Activated T-cell treated with anti-CD3 and anti-CD28 coated beads for 48 hours (primary cell): ENCODE data around the gene MICU1.

ENCODE experiments used
- DNase-seq: peaks from one replicate; pipeline ENCODE4 v3.0.0-alpha.2; 2020; ENCODE audit warnings: low read depth

Gene MICU1

DNA sequence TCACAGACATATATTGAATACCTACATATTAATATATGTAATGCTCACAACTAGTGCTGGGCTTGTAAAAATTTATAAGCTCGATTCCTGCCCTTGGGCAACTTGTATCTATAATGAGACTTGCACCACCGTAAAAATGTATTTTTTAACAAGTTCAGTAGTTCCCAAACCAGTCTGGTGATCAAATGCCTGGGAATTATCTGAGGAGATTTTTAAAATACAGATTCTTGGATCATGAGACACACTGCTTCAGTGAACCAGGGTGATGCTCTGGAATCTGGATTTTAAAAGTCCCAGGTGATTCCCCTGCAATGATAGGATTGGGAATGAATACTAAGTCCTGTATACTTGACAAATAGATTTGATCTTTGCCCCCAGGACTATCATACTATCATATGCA, 4.3 kb upstream of the MICU1 start:
- DNase-seq, result no peak

DNA sequence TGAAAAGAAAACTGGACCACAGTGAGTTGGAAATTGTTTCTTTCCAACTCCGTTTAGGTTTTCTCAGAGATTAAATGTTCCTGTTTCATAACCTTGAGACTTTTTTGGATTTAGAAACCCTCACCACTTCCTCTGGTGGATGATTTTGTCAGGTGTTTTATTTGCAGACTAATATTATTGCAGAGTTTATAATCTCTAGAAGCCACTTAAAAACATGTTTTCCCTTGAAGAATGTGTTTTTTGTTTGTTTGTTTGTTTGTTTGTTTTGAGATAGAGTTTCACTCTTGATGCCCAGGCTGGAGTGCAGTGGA, 520 bp upstream of the MICU1 start:
- DNase-seq, result no peak

DNA sequence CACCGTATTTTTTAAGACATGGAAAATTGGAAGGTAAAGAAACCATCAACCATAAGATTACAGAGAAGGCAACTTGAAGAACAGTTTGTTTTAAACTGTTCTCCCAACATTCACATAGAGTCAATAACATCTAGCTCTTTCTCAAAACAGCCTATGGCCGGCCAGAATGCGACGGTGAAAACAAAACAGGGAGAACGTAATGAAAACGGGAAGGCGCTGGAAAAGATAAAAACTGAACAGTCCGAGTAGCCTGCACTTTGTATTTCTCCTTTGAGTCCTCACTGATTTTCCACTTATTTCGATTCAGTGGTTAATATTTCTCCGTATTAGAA, 637 bp downstream of the MICU1 start:
- DNase-seq, result no peak

DNA sequence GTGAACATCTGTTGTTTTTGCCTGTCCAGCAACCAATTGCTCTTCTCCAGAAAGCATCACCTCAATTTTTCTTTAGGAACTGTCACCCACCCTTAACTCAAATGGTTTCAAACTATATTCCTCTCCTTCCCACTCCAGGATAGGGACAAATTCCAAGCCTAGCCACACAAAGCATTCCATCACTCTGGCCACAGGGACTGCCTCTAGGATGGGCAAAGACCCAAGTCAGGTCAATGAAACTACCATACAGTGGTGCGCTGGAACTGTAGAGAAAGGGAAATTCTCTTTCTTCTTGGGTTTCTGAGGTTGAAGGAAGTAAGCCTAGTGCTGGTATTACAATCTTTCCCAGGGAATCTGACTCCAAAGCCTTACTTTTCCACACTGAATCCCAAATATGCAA, 3.6 kb downstream of the MICU1 start:
- no peak for DNase-seq

DNA sequence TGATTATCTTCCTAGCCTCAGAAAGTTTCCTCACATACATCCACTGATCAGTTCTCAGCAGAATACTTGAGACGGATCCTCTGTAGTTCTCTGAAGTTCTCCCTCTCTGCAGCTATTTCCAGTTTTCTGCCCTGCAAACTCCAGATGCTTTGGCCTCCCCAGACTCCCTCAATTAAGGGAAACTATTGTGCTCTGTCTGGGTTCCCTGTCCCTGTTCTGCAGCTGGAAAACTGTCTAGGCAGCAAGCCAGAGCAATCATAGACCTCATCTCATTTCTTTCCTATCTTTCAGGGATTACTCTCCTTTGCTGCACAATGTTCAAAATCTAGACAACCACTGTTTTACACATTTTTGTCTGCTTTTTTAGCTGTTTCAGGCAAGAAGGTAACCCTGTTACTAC, 9.2 kb downstream of the MICU1 start:
- DNase-seq, result no peak

DNA sequence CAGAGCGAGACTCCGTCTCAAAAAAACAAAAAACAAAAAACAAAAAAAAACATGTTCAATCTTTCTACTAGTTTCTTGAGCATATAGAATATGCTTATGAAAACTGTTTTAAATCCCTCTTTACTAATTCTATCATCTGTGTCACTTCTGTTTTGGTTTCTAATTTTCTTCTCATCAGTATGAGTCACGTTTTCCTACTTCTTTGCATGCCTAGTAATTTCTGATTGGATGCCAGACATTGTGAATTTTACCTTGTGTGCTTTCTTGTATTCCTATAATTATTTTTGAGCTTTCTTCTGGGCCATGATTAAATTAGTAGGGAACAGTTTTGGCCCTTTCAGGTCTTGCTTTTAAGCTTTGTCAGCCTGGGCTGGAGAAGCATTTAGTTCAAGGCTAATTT, 9.9 kb downstream of the MICU1 start:
- DNase-seq, result no peak

DNA sequence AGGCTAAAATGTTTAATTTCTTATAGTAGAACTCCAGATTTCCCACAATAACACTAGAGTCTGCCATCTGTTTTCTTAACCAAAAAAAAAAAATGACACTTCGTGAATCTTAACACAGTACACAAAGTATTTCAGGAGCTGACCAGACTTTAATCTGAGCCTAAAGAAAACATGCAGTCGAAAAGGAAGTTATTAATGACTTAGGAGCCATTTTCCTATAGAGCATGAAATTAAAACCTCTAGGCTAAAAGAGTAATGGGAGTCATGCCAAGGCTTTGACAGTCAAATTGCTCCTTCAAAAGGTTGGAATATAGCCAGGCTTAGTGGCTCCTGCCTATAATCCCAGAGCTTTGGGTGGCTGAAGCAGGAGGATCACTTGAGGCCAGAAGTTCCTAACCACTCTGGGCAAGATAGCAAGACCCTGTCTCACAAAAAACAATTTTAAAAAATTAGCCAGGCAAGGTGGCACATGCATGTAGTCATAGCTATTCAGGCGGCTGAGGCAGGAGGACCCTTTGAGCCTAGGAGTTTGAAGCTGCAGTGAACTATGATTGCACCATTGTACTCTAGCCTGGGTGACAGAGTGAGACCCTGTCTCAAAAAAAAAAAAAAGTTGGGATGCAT, 13.6 kb downstream of the MICU1 start:
- DNase-seq, result no peak

DNA sequence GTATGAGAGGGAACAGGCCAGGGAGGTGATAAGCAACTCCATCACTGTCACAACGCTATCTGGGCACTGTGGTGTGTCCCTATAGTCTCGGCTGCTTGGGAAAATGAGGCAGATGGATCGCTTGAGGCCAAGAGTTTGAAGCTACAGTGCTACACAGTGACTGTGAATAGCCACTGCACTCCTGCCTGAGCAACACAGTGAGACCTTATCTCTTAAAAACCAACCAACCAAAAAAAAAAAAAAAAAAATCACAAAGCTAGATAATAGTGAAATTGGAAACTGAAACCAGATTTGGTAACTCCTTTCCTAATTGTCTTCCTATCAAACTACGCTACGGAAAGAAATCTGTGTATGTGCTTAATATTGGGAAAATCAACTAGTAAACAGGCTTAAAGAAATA, 14.1 kb downstream of the MICU1 start:
- no peak for DNase-seq

DNA sequence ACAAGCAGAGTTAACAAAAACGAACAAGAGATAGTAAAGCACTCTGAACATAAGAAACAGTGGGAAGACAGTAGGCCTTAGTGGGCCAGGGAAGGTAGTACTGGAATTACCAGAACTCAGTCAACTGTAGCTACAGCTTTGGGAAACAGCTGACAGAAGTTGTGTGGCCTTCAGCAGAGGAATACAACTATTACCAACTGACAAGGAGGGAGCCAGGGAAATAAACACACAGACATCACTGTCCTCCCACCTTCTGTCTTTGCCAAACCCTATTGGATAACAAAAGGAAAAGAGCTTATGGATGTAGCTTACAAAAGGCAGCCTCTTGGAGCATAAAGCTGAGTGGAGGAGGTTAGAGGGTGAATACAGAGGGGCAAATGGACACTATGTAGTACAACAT, 15.4 kb downstream of the MICU1 start:
- DNase-seq, result no peak

DNA sequence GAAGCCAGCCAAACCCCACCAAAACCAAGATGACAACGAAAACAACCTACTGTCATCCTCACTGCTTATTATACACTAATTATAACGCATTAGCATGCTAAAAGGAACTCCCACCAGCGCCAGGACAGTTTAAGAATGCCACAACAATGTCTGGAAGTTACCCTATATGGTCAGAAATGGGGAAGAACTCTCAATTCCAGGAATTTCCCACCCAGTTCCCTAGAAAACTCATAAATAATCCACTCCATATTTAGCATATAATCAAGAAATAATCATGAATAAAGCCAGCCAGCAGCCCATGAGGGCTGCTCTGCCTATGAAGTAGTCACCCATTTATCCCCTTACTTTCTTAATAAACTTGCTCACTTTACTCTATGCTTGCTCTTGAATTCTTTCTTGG, 20.8 kb downstream of the MICU1 start:
- DNase-seq, result no peak

DNA sequence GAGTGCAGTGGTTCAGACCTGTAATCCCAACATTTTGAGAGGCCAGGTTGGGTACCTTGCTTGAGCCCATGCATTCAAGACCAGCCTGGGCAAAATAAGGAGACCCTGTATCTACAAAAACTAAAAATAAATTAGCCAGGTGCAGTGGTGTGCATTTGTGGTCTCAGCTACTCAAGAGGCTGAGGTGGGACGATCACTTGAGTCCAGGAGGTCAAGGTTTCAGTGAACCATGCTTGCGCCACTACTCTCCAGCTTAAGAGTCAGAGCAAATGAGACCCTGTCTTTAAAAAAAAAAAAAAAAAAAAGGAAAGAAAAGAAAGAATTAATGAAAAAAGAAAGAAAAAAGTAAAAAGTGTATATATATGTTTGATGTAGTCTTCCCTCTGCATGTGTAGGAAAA, 24.7 kb downstream of the MICU1 start:
- DNase-seq, result no peak

DNA sequence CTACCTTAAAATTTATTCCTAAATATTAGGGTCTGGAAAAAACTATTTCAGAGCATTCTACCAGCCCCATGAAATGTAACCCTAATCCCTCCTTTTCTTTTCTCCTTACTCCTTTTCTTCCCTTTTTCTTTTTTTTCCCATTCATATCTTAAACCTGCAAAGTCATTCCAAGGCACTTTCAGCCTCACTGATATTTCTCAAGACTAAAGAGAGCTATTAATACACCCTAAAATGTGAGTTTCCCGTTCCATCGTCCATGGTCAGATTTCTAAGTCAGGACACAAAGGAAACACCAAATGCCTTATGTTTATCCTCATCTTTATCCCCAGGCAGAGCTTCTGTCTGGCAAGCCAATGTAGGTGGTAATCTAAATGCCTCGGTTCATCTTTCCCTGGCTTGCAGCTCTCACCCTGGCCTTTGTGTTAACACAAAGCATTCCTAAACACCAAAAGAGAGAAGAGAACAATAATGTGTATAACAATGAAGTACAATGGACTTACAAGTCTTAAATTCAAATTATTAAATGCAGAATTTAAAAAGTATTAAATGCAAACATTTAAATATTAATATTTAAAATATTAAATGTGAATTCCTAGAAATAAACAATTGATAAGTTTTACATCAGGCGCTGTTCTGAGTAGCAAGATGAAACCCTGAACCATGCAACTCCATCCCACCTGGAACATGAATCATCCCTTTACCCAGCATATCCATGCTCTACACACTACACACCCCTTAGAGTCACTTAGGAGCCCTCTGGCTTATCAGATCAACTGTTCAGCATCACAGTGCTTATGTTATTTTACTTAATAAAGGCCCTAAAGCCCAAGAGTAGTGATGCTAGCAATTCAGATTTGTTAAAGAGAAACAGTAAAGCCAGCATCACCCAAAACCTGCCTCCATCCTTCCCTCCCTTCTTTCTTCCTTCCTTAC, 26.8 kb downstream of the MICU1 start:
- no peak for DNase-seq

DNA sequence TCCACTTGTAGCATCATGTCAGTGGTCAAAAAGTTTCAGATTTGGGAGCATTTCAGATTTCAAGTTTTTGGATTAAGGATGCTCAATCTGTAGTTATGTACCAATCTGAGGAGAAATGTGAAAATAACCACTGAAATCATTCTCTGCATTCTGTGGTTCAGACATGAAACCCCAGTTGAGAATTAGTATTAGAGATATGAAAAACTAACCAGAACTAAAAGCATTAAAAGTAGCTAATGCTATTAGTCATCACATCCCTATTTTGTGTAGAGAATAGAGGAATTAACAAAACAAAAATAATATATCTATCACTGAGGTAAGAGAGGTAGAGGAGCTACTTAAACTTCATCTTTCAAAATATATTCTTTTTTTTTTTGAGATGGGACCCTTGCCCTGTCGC, 28.0 kb downstream of the MICU1 start:
- DNase-seq, result no peak

DNA sequence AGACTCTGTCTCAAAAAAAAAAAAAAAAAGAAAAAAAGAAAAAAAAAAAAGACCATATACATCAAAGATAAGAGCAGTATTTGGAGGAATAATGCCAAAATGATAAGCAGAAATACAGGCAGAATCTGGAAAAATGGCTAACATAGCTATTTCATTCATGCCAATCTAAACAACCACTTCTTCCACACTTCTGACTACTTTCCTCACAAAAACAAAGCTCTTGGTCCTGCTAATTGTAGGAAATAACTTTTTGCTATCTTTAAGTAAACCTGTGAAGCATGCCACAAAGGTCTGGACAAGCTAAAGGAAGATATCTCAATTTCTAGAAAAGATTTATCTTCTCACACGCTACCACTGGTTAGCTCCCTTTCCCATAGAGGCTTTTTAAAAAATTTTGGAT, 30.4 kb downstream of the MICU1 start:
- DNase-seq, result no peak

DNA sequence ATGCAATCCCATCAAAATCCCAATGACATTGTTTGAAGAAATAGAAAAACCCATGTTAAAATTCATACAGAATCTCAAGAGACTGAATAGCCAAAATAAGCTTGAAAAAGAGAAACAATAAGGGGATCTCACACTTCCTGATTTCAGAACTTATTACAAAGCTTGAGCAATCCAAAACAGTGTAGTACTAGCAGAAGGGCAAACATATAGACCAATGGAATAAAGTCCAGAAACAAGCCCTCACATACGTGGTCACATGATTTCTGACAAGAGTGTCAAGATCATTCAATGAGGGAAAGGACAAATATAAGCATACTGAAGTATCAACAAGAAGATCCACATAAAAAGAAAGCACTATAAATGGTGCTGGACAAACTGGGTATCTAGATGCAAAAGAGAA, 31.9 kb downstream of the MICU1 start:
- no peak for DNase-seq

DNA sequence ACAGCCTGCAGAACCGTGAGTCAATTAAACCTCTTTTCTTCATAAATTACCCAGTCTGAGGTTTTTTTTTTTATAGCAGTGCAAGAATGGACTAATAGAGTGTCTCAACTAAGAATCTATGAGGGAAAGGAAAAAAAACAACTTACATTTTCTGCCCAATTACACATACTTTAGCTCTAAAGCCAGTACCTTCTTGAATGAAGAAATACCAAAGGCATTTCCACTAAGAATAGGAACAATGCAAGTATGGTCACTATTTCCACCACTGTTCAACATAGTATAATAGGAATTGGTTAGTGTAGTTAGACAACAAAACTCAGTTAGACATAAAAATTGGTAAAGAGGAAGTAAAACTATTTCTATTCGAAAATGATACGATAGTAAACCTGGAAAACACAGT, 37.6 kb downstream of the MICU1 start:
- no peak for DNase-seq

DNA sequence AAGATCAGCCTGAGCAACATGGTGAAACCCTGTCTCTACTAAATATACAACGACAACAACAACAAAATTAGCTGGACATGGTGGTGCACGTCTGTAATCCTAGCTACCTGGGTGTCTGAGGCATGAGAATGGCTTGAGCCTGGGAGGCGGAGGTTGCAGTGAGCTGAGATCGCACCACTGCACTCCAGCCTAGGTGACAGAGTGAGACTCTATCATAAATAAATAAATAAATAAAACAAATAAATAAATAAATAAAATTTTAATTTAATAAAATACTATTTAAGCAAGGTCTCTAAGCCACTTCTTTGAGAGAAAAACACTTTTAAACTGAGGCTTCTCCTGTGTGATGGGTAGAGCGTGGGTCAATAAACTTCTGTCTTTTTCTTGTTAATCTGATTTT, 38.3 kb downstream of the MICU1 start:
- no peak for DNase-seq

DNA sequence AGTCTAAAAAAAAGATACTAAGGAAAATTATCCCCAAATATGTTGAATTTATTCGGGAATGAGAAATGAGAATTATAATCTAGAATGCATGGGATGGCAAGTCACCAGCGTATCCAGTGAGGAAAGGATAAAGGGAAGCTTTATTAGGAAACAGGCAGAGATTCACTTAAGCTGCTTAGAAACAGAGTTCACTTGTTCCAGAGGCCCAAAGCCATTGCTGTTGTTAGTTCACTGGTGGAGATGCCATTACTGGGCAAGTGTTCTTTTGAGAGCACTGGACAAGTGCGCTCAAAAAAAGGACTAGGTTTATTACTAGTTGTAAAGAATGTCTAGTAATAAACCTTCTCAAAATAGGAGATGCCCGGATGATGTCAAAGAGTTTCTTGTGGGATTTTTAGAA, 51.2 kb downstream of the MICU1 start:
- no peak for DNase-seq

DNA sequence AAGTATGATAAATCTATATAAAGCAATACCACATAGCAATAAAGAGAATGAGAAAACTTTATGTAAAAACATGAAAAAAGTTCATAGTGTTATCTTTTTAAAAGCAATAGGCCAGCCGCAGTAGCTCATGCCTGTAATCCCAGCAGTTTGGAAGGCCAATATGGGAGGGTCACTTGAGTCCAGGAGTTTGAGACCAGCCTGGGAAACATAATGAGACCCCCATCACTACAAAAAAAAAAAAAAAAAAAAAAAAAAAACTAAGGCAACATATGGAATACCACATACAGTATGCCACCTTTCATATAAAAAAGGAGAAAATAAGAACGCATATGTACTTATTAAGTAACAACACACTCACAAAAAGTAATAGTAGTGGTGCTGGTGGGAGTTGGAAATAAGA, 52.8 kb downstream of the MICU1 start:
- no peak for DNase-seq

DNA sequence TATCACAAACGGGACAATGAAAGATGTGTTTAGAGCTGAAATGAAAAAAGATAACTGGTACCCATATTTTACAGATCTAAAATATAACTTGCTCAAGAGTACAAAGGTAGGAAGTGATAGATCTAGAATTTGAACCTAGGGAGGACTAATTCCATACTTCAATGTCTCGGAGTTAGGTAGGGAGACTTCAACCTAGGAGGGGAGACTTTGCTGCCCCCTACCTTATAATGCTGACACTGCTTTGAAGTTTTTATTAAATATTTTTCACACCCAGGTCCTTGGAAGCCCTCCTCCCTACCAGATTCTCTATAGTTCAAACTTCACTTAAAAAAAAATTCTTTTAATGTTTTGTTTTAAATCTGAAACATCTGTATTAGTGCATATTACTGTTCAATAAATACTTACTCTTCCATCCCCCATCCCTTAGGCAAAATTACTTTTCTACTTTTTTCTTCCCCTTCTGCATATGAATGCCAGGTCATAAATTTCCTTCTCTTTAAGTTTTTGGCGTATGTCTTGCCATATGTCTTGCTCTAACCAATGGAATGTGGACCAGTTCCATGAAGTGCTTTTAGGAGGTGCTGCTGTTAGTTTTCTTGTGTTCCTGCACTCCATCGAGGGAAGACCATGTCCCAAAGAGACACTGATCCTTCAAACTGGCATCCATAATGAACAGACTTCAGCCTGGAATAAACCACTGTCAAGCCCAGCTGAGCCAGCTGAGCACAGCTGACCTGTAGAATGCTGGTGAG, 57.8 kb downstream of the MICU1 start:
- no peak for DNase-seq

DNA sequence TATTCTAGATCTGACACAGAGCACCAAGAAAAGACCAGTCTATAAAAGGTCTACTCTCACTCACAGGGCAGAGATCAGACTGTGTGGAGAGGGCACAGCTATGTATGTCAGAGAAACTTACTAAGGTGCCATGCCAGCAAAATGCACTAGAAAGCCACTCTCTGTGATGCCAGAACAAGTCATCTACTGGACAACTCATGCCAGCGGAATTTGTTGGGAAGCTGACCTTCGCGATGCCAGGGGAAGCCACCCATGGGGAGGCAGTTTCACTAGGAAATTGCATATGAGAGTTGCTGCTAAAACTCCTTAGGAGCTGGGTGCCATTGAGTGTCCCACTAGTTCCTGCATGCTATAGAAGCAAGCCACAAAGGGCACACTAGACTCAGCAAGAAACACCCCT, 58.5 kb downstream of the MICU1 start:
- DNase-seq, result no peak

DNA sequence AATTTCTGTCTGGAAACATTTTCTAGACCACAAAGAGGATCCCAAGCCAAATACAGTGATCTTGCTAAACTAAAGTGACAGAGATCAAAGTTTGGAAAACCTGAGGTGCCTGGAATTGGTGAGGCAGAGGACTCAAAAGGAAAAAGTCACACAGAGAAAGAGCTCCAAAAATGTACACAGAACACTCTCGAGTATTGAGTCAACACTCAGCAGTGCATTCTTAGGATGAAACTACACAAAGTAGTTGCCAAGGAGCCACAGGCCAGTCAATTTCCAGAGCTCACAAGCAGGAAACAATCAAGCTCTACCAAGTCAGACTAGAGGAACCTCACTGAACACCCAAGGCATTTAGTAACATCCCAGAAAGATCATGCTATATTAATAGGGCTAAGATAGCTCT, 61.3 kb downstream of the MICU1 start:
- peak; percentile 11 for DNase-seq

DNA sequence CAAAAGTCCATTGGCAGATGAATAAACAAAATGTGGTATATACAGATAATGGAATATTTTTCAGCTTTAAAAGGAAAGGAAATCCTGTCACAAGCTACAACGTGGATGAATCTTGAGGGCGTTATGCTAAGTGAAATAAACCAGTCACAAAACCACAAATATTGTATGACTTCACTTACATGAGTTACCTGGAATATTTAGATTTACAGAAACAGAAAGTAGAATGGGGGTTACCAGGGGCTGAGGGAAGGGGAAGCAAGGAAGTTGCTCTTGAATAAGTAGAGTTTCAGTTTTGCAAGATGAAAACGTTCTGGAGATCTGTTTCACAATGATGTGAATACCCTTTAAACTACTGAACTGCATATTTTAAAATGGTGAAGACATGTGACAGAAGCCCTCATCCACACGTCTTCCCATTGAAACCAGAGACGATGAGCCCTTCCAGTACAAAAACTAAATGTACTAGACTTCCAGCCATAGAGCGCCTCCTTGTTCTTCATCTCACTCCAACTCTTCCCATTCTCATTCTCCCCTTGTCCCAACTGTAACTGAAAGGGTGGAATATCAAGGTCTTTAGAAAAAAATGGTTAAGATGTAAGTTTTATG, 62.4 kb downstream of the MICU1 start:
- DNase-seq, result no peak
